Muscle of leg (tissue), 16 donors: ENCODE measurements around the gene OR2M4. TPM values are rescaled to one million over a fixed set of nuclear protein-coding genes. Genes with fewer than 3 reads are reported as not detected.

Source experiments
- DNase-seq: peaks from one replicate; pipeline ENCODE4 v3.0.0; 2013
- H3K27ac ChIP-seq: one replicate; pipeline ENCODE4 v1.5.1; 2013; ENCODE audit warnings: mild to moderate bottlenecking, low read length, control low read depth
- H3K27me3 ChIP-seq: one replicate; pipeline ENCODE4 v1.6.1; 2013; ENCODE audit warnings: low read length; ENCODE audit not compliant: control insufficient read depth, insufficient read depth
- H3K36me3 ChIP-seq: one replicate; pipeline ENCODE4 v1.6.1; 2013; ENCODE audit warnings: low read length; ENCODE audit not compliant: control insufficient read depth, insufficient read depth
- H3K4me1 ChIP-seq: one replicate; pipeline ENCODE4 v1.6.1; 2013; ENCODE audit warnings: low read length; ENCODE audit not compliant: control insufficient read depth, insufficient read depth
- H3K4me3 ChIP-seq: one replicate; pipeline ENCODE4 v1.5.1; 2013; ENCODE audit warnings: low read length, control low read depth
- H3K9me3 ChIP-seq: replicated peaks from 2 replicates; pipeline ENCODE4 v1.6.1; 2013; ENCODE audit warnings: low read depth, low read length; ENCODE audit not compliant: control insufficient read depth
- WGBS: methylation state at CpG from one replicate; pipeline ENCODE4 v1.1.5; 2013; ENCODE audit warnings: missing lambda C conversion rate; ENCODE audit not compliant: insufficient coverage; 5-methylcytosine and 5-hydroxymethylcytosine counted together
- long read RNA-seq, 11 donors: transcript quantifications; one replicate each; lab custom pipeline, GENCODE V29; 2026
- polyA plus RNA-seq, 8 donors: library from polyadenylated mRNA; unstranded; fragments of 120-200 nt; gene quantifications; one replicate each; pipeline versions ENCODE4 v1.2.1 to v1.2.3, GENCODE V29; 2013; ENCODE audit warnings: inconsistent platforms in 1 of 8, low replicate concordance in 1 of 8; ENCODE audit not compliant: insufficient read length in 8 of 8, insufficient read depth in 1 of 8
- total RNA-seq: library from RNA; stranded (reverse); fragments of 120-200 nt; gene quantifications from one replicate; pipeline ENCODE4 v1.2.4, GENCODE V29; 2013

The OR2M4 gene
- total RNA-seq (not detected), polyA plus RNA-seq (under 1 TPM in 3 of 8 donors, not detected in 5; 0.04 TPM)
- long read RNA-seq, donor 1, result 0 reads
- long read RNA-seq, donor 2, result 0 reads
- long read RNA-seq, donor 3, result 0 reads
- long read RNA-seq, donor 4, result 0 reads
- long read RNA-seq, donor 5, result 0 reads
- long read RNA-seq, donor 6, result 0 reads
- long read RNA-seq, donor 7, result 0 reads
- long read RNA-seq, donor 8, result 0 reads
- long read RNA-seq, donor 9, result 0 reads
- long read RNA-seq, donor 10, result 0 reads
- long read RNA-seq, donor 11, result 0 reads

- H3K27ac ChIP-seq, result no peak within 1 kb of the TSS
- WGBS, result no CpG with 5 or more reads among the region's 2 CpGs
- H3K4me1 ChIP-seq, result no peaks in the 10 kb centered on the region
- H3K4me3 ChIP-seq, result no peak within 1 kb of the TSS
- H3K9me3 ChIP-seq, result peaks cover 12% of the 10 kb centered on the region
- no peak for DNase-seq
- H3K36me3 ChIP-seq, result no peaks in the 10 kb centered on the region
- no peaks in the 10 kb centered on the region for H3K27me3 ChIP-seq
Observed at GRCh38 chr1:248231117-248231516, at the start of gene OR2M4. OR2M4 (plus strand) TSS chr1:248231417; CDS start chr1:248238929, 7,512 bp downstream.

- H3K4me1 ChIP-seq, result no peaks in the 10 kb centered on the region
- no peak overlapping the region for H3K27ac ChIP-seq
- WGBS, result no CpG with 5 or more reads among the region's 7 CpGs
- no peak overlapping the region for H3K4me3 ChIP-seq
- H3K36me3 ChIP-seq, result no peaks in the 10 kb centered on the region
- no peaks in the 10 kb centered on the region for H3K27me3 ChIP-seq
- DNase-seq, result no peak
- H3K9me3 ChIP-seq, result peaks cover 26% of the 10 kb centered on the region
Observed at GRCh38 chr1:248183996-248184395, 47.2 kb upstream of the OR2M4 start.

- H3K4me3 ChIP-seq, result no peak overlapping the region
- H3K9me3 ChIP-seq, result peaks cover 30% of the 10 kb centered on the region
- H3K27ac ChIP-seq, result no peak overlapping the region
- H3K27me3 ChIP-seq, result no peaks in the 10 kb centered on the region
- no peaks in the 10 kb centered on the region for H3K4me1 ChIP-seq
- DNase-seq, result no peak
- H3K36me3 ChIP-seq, result no peaks in the 10 kb centered on the region
- WGBS, result no CpG with 5 or more reads among the region's 3 CpGs
Observed at GRCh38 chr1:248187363-248187762, 43.9 kb upstream of the OR2M4 start.

- Histone ChIP-seq H3K4me1 (no peaks in the 10 kb centered on the region), H3K36me3 (no peaks in the 10 kb centered on the region), H3K9me3 (peaks cover 30% of the 10 kb centered on the region), H3K27me3 (no peaks in the 10 kb centered on the region), H3K27ac (no peak overlapping the region), H3K4me3 (no peak overlapping the region)
- DNase-seq, result no peak
- WGBS, result 57% methylated on average over 4 of the region's 11 CpGs
Observed at GRCh38 chr1:248189026-248189425, 42.2 kb upstream of the OR2M4 start.

GRCh38 chr1:248194117-248194516 is 37.1 kb upstream of the OR2M4 start:
- no peak for DNase-seq
- Histone ChIP-seq H3K4me3 (no peak overlapping the region), H3K9me3 (peaks cover 20% of the 10 kb centered on the region), H3K27me3 (no peaks in the 10 kb centered on the region), H3K36me3 (no peaks in the 10 kb centered on the region), H3K27ac (no peak overlapping the region), H3K4me1 (no peaks in the 10 kb centered on the region)
- WGBS, result no CpG with 5 or more reads among the region's 1 CpG

- peaks cover 7% of the 10 kb centered on the region for H3K9me3 ChIP-seq
- no peaks in the 10 kb centered on the region for H3K4me1 ChIP-seq
- WGBS, result no CpG with 5 or more reads among the region's 4 CpGs
- no peak within 1 kb of the TSS for H3K4me3 ChIP-seq
- no peak for DNase-seq
- H3K27me3 ChIP-seq, result no peaks in the 10 kb centered on the region
- H3K27ac ChIP-seq, result no peak within 1 kb of the TSS
- no peaks in the 10 kb centered on the region for H3K36me3 ChIP-seq
Observed at GRCh38 chr1:248196965-248197364, 34.3 kb upstream of the OR2M4 start, which contains the start of gene OR2M3. OR2M3 (plus strand) TSS chr1:248197265; CDS start chr1:248203068, 5,803 bp downstream.

GRCh38 chr1:248215880-248216279 is 15.3 kb upstream of the OR2M4 start:
- no peaks in the 10 kb centered on the region for H3K27me3 ChIP-seq
- peaks cover 29% of the 10 kb centered on the region for H3K9me3 ChIP-seq
- no peaks in the 10 kb centered on the region for H3K4me1 ChIP-seq
- H3K27ac ChIP-seq, result no peak overlapping the region
- WGBS, result no CpG with 5 or more reads among the region's 1 CpG
- H3K4me3 ChIP-seq, result no peak overlapping the region
- no peak for DNase-seq
- no peaks in the 10 kb centered on the region for H3K36me3 ChIP-seq

GRCh38 chr1:248225537-248225936 is 5.7 kb upstream of the OR2M4 start:
- no CpG with 5 or more reads among the region's 1 CpG for WGBS
- Histone ChIP-seq H3K4me1 (no peaks in the 10 kb centered on the region), H3K27ac (no peak overlapping the region), H3K9me3 (peaks cover 26% of the 10 kb centered on the region), H3K36me3 (no peaks in the 10 kb centered on the region), H3K4me3 (no peak overlapping the region), H3K27me3 (no peaks in the 10 kb centered on the region)
- DNase-seq, result no peak

- Histone ChIP-seq H3K4me3 (no peak overlapping the region), H3K27me3 (no peaks in the 10 kb centered on the region), H3K4me1 (no peaks in the 10 kb centered on the region), H3K27ac (no peak overlapping the region), H3K9me3 (peaks cover 18% of the 10 kb centered on the region), H3K36me3 (no peaks in the 10 kb centered on the region)
- 52% methylated on average over 6 of the region's 6 CpGs for WGBS
- no peak for DNase-seq
Observed at GRCh38 chr1:248229360-248229908, 1.8 kb upstream of the OR2M4 start.

- DNase-seq, result no peak
- WGBS, result 93% methylated on average over 5 of the region's 9 CpGs
- Histone ChIP-seq H3K4me1 (no peaks in the 10 kb centered on the region), H3K27ac (no peak overlapping the region), H3K36me3 (no peaks in the 10 kb centered on the region), H3K27me3 (no peaks in the 10 kb centered on the region), H3K4me3 (no peak overlapping the region), H3K9me3 (peaks cover 17% of the 10 kb centered on the region)
Observed at GRCh38 chr1:248239478-248239877, 8.3 kb downstream of the OR2M4 start.
